ENCODE measurements around the gene NAA10.

NAA10 gene

GRCh38 chrX:153905481-153906095, 29.2 kb downstream of the NAA10 start:
- TF ChIP-seq TAF1 (IDR thresholded peaks at IDR 0.05; ENCODE audit: borderline replicate concordance, insufficient read depth, low read length), result no peak
- TF ChIP-seq REST (IDR thresholded peaks at IDR 0.05; ENCODE audit: insufficient read depth in 1 of 2, low read depth in 2 of 2, low read length in 2 of 2), result no peak
- TF ChIP-seq POLR2AphosphoS5 (IDR thresholded peaks at IDR 0.05; ENCODE audit: low read depth, low read length), result no peak
- no peak for TF ChIP-seq FOXP2 (optimal IDR thresholded peaks at IDR 0.05; ENCODE audit: borderline replicate concordance, extremely low read depth, extremely low read length, insufficient read depth)
- no peak for TF ChIP-seq SIN3A (IDR thresholded peaks at IDR 0.05; ENCODE audit: borderline replicate concordance, insufficient read depth, low read length)

- no peak for TF ChIP-seq POLR2AphosphoS5 (IDR thresholded peaks at IDR 0.05; ENCODE audit: low read depth, low read length)
- TF ChIP-seq TAF1 (IDR thresholded peaks at IDR 0.05; ENCODE audit: borderline replicate concordance, insufficient read depth, low read length), result no peak
- TF ChIP-seq SIN3A (IDR thresholded peaks at IDR 0.05; ENCODE audit: borderline replicate concordance, insufficient read depth, low read length), result no peak
- TF ChIP-seq FOXP2 (optimal IDR thresholded peaks at IDR 0.05; ENCODE audit: borderline replicate concordance, extremely low read depth, extremely low read length, insufficient read depth), result no peak
- no peak for TF ChIP-seq REST (IDR thresholded peaks at IDR 0.05; ENCODE audit: insufficient read depth in 1 of 2, low read depth in 2 of 2, low read length in 2 of 2)
Measured at GRCh38 chrX:153903991-153904957, 30.6 kb downstream of the NAA10 start, which contains the start of gene AVPR2. TSS of gene AVPR2 (plus strand) at chrX:153904673. CDS start at chrX:153905146, 473 bp downstream.

GRCh38 chrX:153903238-153903980, 31.4 kb downstream of the NAA10 start:
- TF ChIP-seq POLR2AphosphoS5 (IDR thresholded peaks at IDR 0.05; ENCODE audit: low read depth, low read length), result no peak
- TF ChIP-seq TAF1 (IDR thresholded peaks at IDR 0.05; ENCODE audit: borderline replicate concordance, insufficient read depth, low read length), result no peak
- TF ChIP-seq REST (IDR thresholded peaks at IDR 0.05; ENCODE audit: insufficient read depth in 1 of 2, low read depth in 2 of 2, low read length in 2 of 2), result no peak
- no peak for TF ChIP-seq FOXP2 (optimal IDR thresholded peaks at IDR 0.05; ENCODE audit: borderline replicate concordance, extremely low read depth, extremely low read length, insufficient read depth)
- TF ChIP-seq SIN3A (IDR thresholded peaks at IDR 0.05; ENCODE audit: borderline replicate concordance, insufficient read depth, low read length), result no peak

GRCh38 chrX:153902385-153902784, 32.5 kb downstream of the NAA10 start:
- TF ChIP-seq TAF1 (IDR thresholded peaks at IDR 0.05; ENCODE audit: borderline replicate concordance, insufficient read depth, low read length), result no peak
- TF ChIP-seq POLR2AphosphoS5 (IDR thresholded peaks at IDR 0.05; ENCODE audit: low read depth, low read length), result no peak
- no peak for TF ChIP-seq REST (IDR thresholded peaks at IDR 0.05; ENCODE audit: insufficient read depth in 1 of 2, low read depth in 2 of 2, low read length in 2 of 2)
- TF ChIP-seq SIN3A (IDR thresholded peaks at IDR 0.05; ENCODE audit: borderline replicate concordance, insufficient read depth, low read length), result no peak
- no peak for TF ChIP-seq FOXP2 (optimal IDR thresholded peaks at IDR 0.05; ENCODE audit: borderline replicate concordance, extremely low read depth, extremely low read length, insufficient read depth)

Measured in PFSK-1 (cell line).